BJ (cell line): ENCODE results near the gene PCDHA8. TPM values are rescaled to one million over a fixed set of nuclear protein-coding genes. Genes with fewer than 3 reads are reported as not detected.
"Not testable (repeated sequence)": the region's sequence is repeated elsewhere in the genome, so short reads cannot be mapped to it uniquely, and the experiment has no call there.

ENCODE experiments used
- CTCF ChIA-PET: fragments of 350-600 bp; formaldehyde crosslinking; extraction: SDS; loops from one replicate; lab custom pipeline; 2021; ENCODE audit warnings: antibody characterized with exemption, inconsistent platforms; lab: Yijun Ruan, JAX
- POLR2A ChIA-PET: fragments of 300-600 bp; sonication (Branson Sonifier 250); formaldehyde crosslinking; extraction: SDS; loops from one replicate; lab custom pipeline; 2021; ENCODE audit warnings: antibody characterized with exemption; lab: Charles Lee
- DNase-seq: peaks from one replicate; pipeline ENCODE4 v3.0.0-alpha.2; 2011; ENCODE audit warnings: low read depth
- H3K27me3 ChIP-seq: 2 replicates; pipeline ENCODE4 v1.6.0; 2011; ENCODE audit warnings: low read length; ENCODE audit not compliant: control insufficient read depth, insufficient read depth
- H3K36me3 ChIP-seq: 2 replicates; pipeline ENCODE4 v1.5.1; 2011; ENCODE audit warnings: low read length; ENCODE audit not compliant: control insufficient read depth, insufficient read depth
- H3K4me3 ChIP-seq: 2 replicates; pipeline ENCODE4 v1.5.1; 2011; ENCODE audit warnings: low read depth, mild to moderate bottlenecking, control low read depth, low read length
- CTCF ChIP-seq: IDR thresholded peaks from 2 replicates; pipeline ENCODE4 v1.5.1; 2011; ENCODE audit warnings: low read depth, mild to moderate bottlenecking, control low read depth, inconsistent platforms, low read length, moderate library complexity; ENCODE audit not compliant: insufficient read depth
- polyA plus RNA-seq: library from polyadenylated mRNA; depleted of rRNA; stranded (reverse); fragments of >200 nt; gene quantifications from 2 replicates; pipeline ENCODE4 v1.2.3, GENCODE V29; 2011

PCDHA8 gene
- polyA plus RNA-seq, 1 experiment, result 0.02 TPM

GRCh38 chr5:140835622-140836510 lies 5.1 kb upstream of the PCDHA8 start:
- Histone ChIP-seq H3K27me3 (no peaks in the 10 kb centered on the region), H3K36me3 (no peaks in the 10 kb centered on the region), H3K4me3 (no peak overlapping the region)
- ChIA-PET POLR2A (no interaction called here), CTCF (interaction anchor here (1.0 kb wide), 1 partner anchor 14 kb away, joined by 3 read pairs; the partner anchor contains the start of gene PCDHA5)
- DNase-seq, result no peak
- TF ChIP-seq CTCF, result no peak

DNA sequence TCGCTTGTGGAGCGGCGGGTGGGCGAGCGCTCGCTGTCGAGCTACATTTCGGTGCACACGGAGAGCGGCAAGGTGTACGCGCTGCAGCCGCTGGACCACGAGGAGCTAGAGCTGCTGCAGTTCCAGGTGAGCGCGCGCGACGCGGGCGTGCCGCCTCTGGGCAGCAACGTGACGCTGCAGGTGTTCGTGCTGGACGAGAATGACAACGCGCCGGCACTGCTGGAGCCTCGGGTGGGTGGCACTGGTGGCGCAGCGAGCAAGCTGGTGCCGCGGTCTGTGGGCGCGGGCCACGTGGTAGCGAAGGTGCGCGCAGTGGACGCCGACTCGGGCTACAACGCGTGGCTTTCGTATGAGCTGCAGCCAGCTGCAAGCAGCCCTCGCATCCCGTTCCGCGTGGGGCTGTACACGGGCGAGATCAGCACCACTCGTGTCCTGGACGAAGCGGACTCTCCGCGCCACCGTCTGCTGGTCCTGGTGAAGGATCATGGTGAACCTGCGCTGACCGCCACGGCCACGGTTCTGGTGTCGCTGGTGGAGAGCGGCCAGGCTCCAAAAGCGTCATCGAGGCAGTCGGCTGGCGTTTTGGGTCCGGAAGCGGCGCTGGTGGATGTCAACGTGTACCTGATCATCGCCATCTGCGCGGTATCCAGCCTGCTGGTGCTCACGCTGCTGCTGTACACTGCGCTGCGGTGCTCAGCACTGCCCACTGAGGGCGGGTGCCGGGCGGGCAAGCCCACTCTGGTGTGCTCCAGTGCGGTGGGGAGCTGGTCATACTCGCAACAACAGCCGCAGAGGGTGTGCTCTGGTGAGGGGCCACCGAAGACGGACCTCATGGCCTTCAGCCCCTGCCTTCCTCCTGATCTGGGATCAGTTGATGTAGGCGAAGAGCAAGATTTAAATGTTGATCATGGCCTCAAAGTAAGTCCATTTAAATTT lies 2.1 kb downstream of the PCDHA8 start:
- TF ChIP-seq CTCF, result no peak
- H3K27me3 ChIP-seq, result no peaks in the 10 kb centered on the region
- CTCF ChIA-PET, result no interaction called here
- H3K36me3 ChIP-seq, result no peaks in the 10 kb centered on the region
- POLR2A ChIA-PET, result no interaction called here
- no peak overlapping the region for H3K4me3 ChIP-seq
- DNase-seq, result no peak

GRCh38 chr5:140848139-140849102 lies 7.4 kb downstream of the PCDHA8 start, which contains the start of gene PCDHA9:
PCDHA9 (plus strand) TSS chr5:140848382; CDS start chr5:140848496, 114 bp downstream.
- CTCF ChIA-PET, result interaction anchor here (0.6 to 1.2 kb wide), 2 partner anchors 34 to 193 kb away, joined by 3 read pairs; no protein-coding TSS in a partner anchor
- DNase-seq, result not testable (repeated sequence)

DNA sequence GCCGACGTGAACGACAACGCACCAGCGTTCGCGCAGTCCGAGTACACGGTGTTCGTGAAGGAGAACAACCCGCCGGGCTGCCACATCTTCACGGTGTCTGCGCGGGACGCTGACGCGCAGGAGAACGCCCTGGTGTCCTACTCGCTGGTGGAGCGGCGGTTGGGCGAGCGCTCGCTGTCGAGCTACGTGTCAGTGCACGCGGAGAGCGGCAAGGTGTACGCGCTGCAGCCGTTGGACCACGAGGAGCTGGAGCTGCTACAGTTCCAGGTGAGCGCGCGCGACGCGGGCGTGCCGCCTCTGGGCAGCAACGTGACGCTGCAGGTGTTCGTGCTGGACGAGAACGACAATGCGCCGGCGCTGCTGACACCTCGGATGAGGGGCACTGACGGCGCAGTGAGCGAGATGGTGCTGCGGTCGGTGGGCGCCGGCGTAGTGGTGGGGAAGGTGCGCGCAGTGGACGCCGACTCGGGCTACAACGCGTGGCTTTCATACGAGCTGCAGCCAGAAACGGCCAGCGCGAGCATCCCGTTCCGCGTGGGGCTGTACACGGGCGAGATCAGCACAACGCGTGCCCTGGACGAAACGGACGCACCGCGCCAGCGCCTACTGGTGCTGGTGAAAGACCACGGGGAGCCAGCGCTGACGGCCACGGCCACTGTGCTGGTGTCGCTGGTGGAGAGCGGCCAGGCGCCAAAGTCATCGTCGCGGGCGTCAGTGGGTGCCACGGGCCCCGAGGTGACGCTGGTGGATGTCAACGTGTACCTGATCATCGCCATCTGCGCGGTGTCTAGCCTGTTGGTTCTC lies 9.0 kb downstream of the PCDHA8 start:
- CTCF ChIA-PET, POLR2A ChIA-PET, H3K36me3 ChIP-seq, H3K27me3 ChIP-seq, H3K4me3 ChIP-seq, DNase-seq: not testable (repeated sequence)

More at GRCh38 chr5:140848139-140849102, 7.4 kb downstream of the PCDHA8 start, which contains the start of gene PCDHA9:
- H3K36me3 ChIP-seq, H3K4me3 ChIP-seq, H3K27me3 ChIP-seq, POLR2A ChIA-PET: not testable (repeated sequence)
